ENCODE results near the gene FOCAD. TPM values are rescaled to one million over a fixed set of nuclear protein-coding genes. Genes with fewer than 3 reads are reported as not detected.

The FOCAD gene
- polyA plus RNA-seq, 12 donors: 14.9 to 24.1 (median 19.4) TPM; not detected in 1

GRCh38 chr9:21015129-21015815 lies 331.2 kb downstream of the FOCAD start:
- no peak for DNase-seq

DNA sequence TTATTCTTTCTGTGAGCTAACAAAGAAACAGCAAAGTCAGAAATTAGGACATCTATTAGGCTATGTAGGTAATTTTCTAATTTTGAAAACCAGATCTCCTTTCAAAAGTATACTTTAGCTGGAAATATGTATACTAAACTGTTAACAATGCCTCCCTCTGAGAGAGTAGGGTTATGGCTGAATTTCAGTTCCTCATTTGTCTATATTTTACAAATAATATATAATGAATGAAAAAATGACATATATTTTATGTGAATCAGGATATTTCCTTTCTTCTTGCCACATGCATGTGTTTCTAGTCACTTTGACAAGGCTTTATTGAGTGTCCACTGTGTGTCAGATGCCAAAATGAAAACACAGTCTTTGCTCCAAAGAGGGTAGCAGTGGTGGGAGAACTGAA lies 331.9 kb downstream of the FOCAD start:
- DNase-seq: no peak

- DNase-seq: no peak
Observed at GRCh38 chr9:21016701-21017491, 332.8 kb downstream of the FOCAD start.

DNA sequence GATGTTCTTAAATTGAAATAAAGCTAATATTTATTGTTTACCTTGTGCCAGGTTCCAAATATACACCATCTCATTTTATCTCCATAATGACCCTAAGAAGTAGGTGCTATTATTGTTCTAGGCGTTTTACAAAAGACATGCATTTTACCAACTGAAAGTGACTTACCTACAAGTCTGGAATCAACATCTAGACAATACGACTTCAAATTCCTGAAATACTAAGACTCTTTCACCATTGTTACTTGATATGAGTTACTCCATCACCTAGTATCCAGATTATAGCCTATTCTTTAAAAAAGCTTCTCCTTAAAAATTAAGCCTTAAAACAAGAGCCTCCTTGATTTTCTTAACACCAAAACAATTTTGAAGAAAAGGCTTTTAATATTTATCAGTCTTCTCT lies 334.1 kb downstream of the FOCAD start:
- no peak for DNase-seq

DNA sequence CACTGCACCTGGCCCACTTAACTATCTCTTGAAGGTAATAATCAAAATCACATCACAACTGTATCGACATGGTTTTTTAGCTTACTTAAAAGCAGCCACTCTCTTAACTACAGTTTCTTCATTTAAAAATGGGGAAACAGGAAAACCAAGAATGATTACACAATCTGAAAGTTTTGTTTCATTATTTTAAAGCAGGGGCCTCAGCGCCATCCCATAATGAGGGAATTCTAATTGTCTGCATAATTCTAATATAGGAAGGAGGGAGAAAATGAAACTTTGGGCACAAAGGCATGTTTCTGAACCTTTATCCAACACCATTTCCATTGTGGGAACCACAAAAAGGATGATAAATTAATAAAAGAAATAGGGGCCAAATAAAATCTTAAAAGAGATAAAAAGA lies 339.8 kb downstream of the FOCAD start:
- no peak for DNase-seq

GRCh38 chr9:21027295-21027694 lies 343.2 kb downstream of the FOCAD start:
- no peak for DNase-seq

DNA sequence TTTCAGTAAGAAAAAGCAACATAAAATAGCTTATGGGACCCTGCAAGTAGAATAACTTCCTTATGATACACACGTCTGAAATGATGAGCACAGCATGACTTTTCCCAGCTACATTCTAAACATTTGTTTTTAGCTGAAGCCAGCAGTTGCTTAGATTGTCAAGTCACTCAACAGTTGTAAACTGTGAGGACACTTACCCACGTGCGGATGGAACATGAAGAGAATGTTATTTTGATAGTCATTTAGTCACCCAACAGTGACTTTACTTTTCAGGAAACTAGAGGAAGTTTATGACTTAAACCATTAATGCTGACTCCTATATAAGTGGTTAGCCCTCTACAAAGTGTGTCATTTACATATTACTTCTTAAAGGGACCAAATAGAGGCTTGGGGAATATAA lies 344.4 kb downstream of the FOCAD start:
- DNase-seq: no peak

- no peak for DNase-seq
Observed at GRCh38 chr9:21029661-21030060, 345.6 kb downstream of the FOCAD start.

DNA sequence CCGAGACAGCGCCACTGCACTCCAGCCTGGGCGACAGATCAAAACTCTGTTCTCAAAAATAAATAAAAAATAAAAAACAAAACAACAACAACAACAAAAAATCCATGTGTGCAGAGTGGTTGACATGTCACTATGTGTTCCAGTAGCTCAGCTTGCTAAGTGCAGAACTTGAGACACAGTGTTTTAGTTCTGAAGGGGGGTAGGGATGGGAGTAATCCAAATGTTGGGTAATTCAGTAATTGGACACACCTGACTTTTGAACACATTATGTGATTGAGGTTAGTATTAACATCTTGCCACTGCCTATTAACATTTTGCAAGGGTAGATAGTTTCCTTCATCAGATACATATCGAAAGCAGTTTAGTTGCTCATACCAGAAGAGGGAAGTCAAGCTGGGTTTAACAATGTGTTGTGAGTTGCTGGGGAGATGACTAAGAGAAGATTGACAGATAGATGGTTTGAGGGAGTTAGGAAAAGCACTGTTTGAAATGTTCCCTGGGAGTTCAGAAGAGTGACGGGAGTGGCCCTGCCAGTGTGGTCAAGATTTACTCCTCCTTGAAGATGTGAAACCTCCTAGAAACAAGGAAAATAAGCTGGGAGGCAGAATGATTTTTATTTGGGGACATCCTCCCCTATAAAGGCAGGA lies 346.5 kb downstream of the FOCAD start:
- peak; percentile 16 for DNase-seq

GRCh38 chr9:21031091-21031807 lies 347.2 kb downstream of the FOCAD start, which contains the start of gene HACD4:
Gene HACD4, minus strand, starts transcription at chr9:21031640. Its CDS starts 50 bp downstream, at chr9:21031590.
- DNase-seq: peak; percentile 36

- DNase-seq: no peak
Observed at GRCh38 chr9:21031808-21032183, 347.7 kb downstream of the FOCAD start.

GRCh38 chr9:21037278-21037677 lies 353.2 kb downstream of the FOCAD start:
- no peak for DNase-seq

DNA sequence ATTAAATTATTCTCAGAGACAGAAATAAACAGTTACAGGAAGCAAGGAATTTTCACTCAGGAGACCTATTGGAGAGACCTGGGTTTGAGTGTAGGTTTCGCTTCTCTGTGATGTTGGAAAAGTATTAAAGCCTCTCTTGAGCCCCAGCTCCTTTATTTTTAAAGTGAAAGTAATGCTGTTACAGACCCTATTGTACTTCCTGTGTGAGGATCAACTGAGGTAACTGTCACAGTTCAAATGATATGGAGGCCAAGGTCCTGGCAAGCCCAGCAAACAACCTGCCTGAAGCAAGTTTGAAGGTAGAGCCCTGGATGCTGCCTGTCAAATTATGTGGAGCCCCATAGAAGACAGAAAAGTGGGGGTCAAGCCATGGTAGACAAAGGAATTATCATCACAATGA lies 355.2 kb downstream of the FOCAD start:
- DNase-seq: no peak

GRCh38 chr9:21042466-21042865 lies 358.4 kb downstream of the FOCAD start:
- DNase-seq: no peak

GRCh38 chr9:21043841-21044240 lies 359.8 kb downstream of the FOCAD start:
- no peak for DNase-seq

Other genes starting within 250 kb of the FOCAD start
- 100 to 1,000 TPM in 2 of 12 donors, 10 to 100 TPM in 9, not detected in 1; 52.4 to 110 (median 69.0) TPM for gene MLLT3, start 61.8 kb upstream of the FOCAD start, polyA plus RNA-seq (ENCODE audit: insufficient read length in 12 of 12)

All from muscle of arm (tissue), 12 donors.